ENCODE data around the gene PUSL1.
A peak's percentile ranks its signal among the peaks of the same experiment; 100 is the strongest.

PUSL1 gene

DNA sequence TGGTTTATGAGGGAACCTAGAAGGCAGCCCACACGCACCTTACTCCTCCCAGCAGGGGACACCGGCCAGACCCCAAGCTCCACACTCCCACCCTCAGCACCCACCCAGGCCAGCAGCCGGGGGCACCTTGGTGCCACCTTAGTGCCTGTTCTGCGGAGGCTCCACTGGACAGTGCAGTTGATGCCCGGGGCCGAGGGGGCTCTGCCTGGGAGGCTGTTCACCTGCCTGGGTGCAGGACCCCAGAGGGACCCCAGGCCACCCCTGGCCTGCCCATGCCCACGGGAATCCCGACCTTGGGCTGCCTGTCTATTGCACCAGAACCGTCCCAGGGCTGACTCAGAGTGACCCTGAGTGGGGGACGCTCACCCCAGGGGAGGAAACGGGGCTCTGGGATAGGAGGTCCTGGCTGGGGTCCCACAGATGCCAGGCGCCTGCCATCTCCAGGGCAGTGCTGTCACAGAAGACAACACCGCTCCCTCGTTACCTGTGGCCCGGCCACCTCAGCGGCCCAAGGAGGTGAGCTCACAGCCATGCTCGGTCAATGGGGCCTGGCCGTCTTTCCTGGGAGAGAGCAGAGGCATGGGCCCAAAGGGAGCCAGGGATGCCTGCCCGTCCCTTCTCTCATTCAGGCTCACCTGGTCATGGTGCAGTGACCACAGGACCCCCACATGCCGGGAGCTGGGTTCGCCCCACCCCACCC is 27.5 kb upstream of the PUSL1 start:
- no peak for DNase-seq

DNA sequence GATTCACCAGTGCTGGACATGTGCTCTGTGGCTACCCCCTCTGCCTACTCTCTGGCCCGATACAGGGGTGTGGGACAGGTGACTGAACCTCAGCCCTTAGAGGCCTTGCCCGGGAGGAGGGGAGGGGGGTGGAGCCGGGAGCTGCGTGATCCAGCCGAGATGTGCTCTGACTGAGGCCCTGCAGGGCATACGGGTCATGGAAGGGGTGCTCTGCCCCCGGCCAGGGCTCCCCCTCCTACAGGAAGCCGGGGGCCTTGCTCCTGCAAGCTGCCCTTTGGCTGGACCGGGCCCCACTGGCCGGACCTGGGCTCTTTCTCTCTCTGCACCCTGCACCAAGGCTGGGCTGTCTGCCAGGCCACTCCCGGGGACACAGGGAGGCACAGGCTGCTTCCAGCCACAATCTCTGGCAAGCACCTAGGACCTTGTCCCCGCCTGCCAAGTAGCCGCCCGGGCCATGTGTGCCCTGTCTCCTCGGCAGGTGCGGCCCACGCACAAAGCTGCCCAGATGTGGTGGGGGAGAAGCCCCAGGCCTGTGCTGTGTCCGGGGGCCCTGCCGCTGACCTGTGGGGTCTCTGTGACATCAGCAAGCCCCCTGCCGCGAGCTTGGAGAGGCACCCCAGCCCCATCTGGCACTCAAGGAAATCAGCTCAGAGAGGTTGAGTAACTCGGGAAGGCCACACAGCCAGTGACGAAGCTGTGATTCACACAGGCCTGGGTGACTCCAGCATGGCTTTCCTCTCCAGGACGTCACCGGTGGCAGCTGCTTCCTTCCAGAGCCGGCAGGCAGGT is 26.7 kb upstream of the PUSL1 start:
- DNase-seq: no peak

DNA sequence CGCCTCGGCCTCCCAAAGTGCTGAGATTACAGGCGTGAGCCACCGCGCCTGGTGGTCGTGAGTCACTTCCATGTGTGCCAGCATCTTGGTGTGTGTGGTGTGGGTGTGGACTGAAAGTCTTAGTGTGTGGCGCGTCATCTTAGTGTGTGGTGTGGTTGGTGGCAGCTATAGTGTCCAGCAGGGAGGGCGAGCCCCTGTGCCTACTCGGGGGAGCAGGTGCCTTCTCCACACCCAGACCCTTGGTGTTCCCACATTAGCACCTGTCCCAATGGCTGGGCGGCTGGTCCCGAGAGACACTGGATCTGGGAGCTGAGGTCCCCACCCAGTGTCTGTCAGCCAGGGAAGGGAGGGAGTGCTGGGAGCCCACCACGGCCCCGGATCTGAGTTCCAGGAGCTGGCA is 25.4 kb upstream of the PUSL1 start:
- DNase-seq: no peak

DNA sequence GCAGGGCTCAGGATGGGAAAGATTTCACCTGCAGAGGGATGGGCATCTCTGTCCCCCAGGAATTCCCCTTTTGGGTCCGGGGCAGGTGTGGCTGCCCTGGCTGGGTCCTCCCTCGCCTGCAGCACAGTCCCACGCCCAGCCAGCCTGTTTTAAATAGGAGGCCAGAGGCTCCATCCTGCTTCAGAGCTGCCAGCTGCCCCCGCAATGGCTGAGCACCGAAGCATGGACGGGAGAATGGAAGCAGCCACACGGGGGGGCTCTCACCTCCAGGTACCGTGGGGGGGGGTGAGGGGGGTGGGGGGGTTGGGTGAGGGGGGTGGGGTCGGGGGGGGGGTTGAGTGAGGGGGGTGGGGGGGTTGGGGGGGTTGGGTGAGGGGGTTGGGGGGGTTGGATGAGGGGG is 24.6 kb upstream of the PUSL1 start:
- DNase-seq: no peak

DNA sequence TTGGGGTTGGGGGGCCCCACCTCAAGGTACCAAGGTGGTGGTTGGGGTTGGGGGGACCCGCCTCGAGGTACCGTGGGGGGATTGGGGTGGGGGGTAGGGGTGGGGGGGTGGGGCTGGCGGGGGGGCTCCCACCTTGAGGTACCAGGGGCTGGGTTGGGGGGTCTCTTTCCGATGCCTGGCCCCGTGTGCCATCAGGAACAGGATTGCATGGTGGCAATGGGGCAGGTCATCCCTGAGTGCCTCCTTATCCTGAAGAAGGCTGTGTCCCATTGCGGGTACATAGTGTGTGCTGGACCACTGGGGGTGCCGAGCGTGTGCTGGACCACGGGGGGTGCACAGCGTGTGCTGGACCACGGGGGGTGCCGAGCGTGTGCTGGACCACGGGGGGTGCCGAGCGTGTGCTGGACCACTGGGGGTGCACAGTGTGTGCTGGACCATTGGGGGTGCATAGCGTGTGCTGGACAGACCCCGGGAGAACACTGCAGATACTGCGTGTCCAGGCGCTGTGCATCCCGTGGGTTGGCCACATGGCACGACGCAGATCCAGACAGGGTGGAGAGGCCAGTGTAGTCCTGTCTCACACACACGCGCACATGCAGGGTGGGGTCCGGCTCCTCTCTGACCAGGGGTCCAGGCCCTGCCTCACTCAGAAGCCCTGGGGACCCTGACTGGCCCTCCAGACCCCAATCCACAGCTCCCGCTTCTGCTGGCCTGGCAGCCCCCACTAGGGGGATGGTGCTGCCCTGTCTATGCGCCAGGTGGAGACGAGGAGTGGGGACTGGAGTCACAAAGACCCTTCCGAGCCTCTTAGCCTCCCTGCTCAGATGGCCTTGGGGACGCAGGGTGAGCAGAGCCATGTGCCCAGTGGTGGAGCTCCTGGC is 23.9 kb upstream of the PUSL1 start:
- DNase-seq: no peak

DNA sequence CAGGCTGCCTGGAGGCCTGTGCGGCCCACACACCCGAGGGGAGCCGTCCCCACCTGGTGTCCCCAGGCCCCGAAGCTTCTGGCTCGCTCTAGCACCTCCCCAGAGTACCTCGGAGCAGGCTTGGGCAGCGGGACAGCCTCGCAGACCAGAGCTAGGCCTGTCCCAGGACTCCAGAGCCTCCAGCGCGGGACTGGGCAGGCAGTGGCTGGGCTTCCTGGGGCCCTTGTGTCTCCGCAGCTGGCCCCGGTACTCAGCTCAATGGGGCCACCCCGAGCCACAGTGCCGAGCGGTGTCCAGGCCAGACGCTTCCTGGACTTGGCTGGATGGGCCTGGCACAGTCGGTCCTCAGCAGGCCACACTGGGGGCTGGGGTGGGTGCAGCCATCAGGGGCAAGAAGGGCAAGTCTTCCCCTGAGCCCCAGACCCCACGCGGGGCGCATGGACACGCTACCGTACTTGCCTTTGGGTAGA is 23.3 kb upstream of the PUSL1 start:
- DNase-seq: no peak

DNA sequence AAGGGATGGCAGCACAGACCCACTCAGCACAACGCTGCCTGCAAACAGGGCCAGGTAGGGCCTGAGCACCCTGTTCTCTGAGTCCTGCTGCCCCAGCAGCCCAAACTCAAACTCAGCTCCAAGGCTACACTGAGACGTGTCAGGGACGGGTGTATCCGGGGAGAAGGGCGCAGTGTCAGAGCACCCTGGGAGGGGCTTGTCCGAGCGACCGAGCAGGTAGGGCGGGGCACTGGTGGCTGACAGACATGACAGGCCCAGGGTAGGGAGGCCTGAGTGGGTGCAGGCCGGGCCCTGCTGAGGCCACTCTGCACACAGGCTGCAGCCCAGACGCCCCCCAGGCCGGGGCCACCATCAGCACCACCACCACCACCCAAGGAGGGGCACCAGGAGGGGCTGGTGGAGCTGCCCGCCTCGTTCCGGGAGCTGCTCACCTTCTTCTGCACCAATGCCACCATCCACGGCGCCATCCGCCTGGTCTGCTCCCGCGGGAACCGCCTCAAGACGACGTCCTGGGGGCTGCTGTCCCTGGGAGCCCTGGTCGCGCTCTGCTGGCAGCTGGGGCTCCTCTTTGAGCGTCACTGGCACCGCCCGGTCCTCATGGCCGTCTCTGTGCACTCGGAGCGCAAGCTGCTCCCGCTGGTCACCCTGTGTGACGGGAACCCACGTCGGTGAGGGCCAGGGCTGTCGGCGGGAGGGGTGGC is 22.6 kb upstream of the PUSL1 start:
- DNase-seq: no peak

DNA sequence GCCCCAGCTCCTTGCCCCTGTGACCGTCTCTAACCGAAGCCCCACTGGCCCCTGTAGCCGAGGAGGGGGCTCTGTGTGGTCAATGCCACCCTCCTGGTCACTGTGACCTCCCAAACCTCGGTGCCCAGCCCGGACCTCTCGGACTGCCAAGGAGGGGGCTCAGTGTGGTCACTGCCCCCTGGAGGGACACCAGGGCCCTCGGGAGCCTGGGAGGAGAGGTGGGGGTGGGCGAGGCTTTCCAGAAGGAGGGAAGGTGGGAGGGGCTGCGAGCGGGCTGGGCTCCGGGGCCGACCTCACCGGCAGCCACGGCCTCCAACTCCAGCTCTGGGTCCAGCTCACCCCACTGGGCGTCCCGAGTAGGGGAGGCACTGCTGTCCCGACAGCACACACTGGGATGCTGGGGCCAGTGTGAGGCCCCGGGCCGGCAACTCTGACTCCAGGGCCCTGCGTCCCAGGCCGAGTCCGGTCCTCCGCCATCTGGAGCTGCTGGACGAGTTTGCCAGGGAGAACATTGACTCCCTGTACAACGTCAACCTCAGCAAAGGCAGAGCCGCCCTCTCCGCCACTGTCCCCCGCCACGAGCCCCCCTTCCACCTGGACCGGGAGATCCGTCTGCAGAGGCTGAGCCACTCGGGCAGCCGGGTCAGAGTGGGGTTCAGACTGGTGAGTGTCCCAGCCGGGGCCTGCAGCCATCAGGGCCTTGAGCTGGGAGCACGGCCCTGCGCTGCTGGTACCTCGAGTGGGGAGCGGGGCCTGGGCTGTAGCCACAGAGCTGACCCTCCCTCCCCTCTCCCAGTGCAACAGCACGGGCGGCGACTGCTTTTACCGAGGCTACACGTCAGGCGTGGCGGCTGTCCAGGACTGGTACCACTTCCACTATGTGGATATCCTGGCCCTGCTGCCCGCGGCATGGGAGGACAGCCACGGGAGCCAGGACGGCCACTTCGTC is 21.8 kb upstream of the PUSL1 start:
- no peak for DNase-seq

DNA sequence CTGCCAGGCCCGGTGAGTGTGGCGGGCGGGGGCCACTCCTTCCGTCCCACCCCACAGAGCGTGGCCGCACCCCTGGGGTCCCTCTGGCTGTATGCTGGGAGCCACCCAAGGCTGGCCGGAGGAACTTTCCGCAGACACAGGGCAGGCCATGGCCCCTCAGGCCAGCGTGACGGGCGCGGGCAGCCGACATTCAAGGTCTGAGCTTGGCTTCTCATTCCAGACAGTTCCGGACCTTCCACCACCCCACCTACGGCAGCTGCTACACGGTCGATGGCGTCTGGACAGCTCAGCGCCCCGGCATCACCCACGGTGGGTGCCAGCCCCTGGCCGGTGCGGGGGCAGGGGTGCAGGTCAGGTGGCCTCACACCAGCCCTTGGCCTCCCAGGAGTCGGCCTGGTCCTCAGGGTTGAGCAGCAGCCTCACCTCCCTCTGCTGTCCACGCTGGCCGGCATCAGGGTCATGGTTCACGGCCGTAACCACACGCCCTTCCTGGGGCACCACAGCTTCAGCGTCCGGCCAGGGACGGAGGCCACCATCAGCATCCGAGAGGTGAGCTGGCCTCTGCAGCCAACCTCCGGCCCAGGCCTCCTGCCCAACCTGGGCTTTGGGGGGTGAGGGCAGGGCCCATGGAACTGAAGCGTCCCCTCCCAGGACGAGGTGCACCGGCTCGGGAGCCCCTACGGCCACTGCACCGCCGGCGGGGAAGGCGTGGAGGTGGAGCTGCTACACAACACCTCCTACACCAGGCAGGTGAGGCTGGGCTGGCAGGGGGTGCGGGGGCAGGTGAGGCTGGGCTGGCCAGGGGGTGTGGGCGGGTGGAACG is 20.9 kb upstream of the PUSL1 start:
- no peak for DNase-seq

DNA sequence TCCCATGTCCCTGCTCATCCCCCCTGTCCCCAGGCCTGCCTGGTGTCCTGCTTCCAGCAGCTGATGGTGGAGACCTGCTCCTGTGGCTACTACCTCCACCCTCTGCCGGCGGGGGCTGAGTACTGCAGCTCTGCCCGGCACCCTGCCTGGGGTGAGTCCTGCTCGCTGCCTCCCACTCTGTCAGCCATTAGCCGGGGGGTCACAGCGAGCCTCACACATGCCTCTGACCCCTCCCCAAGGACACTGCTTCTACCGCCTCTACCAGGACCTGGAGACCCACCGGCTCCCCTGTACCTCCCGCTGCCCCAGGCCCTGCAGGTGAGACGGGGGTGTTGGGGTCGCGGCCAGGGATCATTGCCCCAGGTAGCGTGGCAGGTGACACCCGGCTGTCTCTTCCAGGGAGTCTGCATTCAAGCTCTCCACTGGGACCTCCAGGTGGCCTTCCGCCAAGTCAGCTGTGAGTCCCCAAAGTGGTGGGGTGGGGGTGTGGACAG is 18.1 kb upstream of the PUSL1 start:
- peak; percentile 72 for DNase-seq

DNA sequence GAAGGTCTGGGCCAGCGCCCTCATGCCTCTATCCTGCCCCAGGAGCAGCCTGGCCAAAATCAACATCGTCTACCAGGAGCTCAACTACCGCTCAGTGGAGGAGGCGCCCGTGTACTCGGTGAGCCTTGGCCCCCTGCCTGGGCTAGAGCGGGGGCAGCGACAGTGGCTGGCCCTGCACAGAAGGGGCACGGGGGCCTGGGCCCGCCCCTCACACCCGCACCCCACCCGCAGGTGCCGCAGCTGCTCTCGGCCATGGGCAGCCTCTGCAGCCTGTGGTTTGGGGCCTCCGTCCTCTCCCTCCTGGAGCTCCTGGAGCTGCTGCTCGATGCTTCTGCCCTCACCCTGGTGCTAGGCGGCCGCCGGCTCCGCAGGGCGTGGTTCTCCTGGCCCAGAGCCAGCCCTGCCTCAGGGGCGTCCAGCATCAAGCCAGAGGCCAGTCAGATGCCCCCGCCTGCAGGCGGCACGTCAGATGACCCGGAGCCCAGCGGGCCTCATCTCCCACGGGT is 17.3 kb upstream of the PUSL1 start:
- DNase-seq: no peak

DNA sequence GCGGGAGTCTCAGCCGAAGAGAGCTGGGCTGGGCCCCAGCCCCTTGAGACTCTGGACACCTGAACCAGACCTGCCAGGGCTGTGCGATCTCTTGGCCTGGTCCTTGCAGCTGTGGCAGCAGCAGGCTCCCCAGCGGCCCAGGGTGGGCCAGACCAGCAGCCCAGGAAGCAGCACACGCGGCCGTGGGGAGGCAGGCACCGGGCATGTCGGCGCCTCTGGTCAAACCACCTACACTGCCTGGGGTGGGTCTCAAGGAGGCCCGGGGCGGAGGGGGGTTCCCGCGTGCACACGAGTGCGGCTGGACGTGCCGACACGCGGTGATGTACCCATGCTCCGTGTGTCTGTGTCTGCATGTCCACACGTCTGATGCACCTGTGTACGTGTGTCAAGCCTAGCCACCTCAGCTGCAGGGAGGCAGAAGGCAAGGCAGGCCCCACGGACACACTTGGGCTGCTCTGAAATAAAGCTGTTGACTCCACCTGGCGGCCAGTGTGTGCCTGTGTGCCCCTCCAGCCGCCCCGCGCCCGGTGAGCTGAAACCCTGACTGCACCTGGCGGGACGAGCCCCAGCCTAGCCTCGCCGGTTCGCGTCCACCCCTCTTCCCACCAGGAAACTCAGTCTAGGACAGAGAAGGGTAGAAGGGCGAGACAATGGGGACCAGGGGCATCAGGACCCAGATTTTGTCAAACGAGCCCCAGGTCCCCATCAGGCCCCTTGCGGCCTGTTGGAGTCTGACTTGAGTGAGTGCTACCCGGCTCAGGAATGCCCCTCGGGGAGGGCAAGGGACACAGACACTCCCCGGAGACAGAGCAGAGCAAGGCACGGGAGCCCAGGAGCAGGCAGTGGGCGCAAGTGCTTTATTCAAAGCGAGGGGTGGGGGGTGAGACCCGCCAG is 16.6 kb upstream of the PUSL1 start:
- DNase-seq: no peak

DNA sequence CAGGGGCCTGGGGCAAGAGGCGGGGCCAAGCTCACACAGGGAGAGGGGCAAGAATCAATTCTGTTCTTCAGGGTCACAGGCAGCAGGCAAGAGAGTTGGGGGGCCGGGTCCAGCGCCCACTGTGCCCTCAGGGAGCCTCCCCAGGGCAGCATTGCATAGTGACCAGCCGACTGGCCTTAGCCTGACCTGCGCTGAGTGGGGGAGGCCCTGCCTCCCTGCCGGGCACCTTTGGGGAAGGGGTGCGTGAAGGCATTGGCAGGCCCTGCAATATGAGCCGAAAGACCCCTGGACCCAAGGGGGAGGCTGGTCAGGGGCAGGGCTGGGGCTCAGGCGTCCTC is 16.0 kb upstream of the PUSL1 start:
- no peak for DNase-seq

DNA sequence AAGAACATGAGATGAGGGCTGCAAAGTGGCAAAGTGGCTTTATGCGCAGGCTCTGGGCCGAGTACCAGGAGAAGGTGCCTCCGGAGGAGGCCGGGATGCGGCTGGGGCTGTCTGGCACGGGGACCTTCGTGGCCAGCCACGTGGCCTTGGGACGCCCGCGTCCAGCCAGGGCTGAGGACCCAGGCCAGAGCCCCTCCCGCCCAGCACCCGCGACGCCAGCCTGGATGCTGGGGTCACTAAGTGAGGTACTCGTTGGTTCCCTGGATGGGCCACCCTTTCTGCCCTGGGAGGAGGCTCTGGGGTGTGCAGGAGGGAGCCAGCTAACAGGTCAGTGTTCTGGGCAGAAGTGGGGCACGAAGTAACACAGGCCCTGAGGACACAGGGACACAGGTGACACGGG is 15.5 kb upstream of the PUSL1 start:
- DNase-seq: no peak

DNA sequence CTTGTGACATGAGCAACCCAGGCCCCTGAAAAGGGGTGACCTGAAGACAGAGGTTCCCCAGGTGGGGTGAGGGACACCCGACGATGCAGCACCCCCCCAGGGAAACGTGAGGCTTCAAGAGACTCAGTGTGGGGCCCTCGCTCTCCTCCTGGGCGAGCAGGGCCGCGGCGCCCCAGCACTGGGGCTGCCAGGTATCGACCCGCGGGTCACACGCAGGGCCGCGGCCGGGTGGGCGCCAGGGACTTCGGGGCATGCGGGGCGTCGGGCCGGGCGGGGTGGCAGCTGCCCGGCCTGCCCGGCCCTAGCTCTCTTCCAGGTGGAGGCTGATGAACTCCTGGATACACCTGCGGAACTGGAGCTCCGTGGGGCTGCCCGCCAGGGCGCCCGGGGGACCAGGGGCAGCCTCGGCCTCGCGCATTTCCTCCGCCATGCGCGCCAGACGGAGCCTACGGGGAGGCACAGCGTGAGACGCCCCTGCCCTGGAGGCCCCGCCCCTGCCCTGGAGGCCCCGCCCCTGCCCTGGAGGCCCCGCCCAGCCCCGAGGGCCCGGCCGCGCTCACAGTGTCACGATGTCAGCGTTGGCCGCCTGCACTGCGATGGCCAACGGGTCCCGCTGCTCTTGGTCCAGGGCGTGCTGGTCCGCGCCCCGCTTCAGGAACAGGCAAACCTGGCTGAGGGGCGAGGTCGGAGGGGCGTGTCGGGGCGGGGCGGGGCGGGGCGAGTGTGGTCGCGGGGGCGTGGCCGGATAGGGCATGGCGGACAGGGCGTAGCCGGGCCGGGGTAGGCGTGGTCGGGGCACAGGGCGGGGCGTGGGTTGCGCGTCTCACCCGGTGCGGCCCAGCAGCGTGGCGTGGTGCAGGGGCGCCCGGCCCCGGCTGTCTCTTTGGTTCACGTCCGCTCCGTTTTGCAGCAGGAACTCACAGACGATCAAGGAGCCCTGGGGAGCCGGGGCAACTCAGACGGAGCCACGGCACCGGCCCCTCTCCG is 14.8 kb upstream of the PUSL1 start:
- DNase-seq: no peak

DNA sequence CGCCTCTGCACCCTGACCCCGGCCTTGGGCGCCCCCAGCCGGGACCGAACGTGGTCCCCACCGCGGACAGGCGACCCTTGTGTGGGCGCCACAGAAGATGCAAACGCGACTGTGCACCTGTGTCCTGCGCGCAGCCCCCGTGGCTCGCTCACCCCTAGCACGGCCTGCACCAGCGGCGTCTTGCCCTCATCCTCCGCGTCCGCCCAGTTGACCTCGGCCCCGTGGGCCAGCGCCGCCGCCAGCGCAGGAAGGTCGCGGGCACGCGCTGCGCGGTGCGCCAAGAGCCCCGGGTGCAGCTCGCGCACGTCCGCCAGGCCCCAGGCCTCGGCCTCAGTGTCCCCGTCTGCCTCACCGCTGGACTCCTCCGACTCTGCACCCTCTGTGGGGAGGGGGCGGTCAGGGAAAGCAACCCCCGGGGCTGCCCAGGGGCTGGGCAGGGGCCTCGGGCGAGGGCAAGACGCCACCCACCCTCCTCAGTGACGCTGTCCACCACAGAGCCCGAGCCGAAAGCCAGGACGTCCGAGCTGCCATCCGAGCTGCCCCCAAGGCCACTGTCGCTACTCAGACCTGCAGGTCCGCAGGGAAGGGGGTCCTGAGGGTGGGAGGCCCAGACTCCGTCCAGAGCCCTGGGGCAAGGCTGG is 14.0 kb upstream of the PUSL1 start:
- no peak for DNase-seq

DNA sequence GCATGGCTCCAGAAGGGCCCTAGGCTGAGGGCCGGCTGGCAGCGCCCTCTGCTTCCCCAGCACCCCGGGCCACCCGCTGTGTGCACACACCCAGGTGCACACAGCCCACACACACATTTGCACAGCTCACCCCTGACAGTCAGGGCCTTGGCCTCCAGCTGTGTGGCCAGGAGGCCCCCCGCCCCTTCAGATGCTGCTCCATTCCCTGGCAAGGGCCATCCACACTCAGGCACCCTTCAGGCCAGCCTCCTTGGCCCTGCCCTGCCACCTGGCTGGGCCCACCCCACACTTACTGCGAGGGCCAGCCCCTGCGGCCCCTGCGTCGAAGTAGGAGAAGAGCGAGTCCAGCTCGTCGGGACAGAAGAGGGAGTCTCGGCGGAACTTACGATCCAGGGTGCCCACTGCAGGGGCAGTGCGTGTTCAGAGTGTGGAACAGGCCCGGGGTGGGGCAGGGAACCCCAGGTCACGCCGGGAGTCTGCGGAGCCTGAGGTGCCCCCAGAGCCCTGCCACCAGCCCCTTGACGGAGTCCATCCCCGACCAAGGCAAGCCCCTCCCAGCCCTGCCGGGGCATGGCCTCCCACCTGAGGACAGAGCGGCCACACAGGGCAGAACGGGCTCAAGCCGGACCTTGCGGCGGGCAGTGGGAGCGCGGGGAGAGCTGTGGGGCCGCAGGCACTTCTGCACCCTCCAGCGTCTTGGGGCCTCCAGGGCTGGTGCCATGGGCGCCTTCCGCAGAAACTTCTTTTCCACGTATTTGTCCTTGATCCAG is 13.1 kb upstream of the PUSL1 start:
- no peak for DNase-seq
